ENCODE data around the gene RAB12. TPM values are rescaled to one million over a fixed set of nuclear protein-coding genes. Genes with fewer than 3 reads are reported as not detected.
"Not testable (repeated sequence)": the region's sequence is repeated elsewhere in the genome, so short reads cannot be mapped to it uniquely, and the experiment has no call there.

Gene RAB12
- total RNA-seq, 1 experiment from 2014 or later, result 79.4 TPM

DNA sequence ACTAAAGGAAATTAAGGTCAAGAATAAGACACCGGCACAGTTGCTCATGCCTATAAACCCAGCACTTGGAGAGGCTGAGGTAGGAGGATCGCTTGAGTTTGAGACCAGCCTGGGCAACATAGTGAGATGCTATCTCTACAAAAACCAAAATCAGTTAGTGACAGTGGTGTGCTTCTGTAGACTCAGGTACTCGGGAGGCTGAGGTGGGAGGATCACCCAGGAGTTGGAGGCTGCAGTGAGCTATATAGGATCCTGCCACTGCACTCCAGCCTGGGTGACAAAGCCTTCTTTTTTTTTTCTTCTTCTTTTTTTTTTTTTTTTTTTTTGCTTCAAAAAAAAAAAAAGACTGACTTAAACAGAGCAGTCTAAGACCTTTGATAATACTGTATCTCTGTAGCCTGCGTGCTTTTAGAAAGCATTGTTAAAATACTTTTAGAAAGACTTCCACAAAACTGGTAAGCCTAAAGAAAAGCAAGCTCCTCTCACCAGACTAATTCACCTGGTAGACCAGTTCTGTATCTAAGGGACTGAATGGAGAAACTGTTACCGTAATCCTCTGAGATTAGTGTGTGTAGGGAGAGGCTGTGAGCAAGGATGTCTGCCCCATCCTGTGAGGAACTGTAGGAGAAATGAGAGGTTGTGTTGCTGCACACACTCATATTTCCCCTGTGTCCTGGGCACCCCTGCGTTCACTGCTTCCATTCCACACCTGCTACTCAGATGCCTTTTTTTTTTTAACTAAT, 10.8 kb downstream of the RAB12 start:
- peaks cover 13% of the 10 kb centered on the region for H4K20me1 ChIP-seq (ENCODE audit: insufficient read depth)
- H3K4me3 ChIP-seq, result no peak overlapping the region
- BruUV-seq (replicated peaks), result no TSS peak
- H3K4me2 ChIP-seq, result no peak overlapping the region
- TF ChIP-seq, protein P1, sequence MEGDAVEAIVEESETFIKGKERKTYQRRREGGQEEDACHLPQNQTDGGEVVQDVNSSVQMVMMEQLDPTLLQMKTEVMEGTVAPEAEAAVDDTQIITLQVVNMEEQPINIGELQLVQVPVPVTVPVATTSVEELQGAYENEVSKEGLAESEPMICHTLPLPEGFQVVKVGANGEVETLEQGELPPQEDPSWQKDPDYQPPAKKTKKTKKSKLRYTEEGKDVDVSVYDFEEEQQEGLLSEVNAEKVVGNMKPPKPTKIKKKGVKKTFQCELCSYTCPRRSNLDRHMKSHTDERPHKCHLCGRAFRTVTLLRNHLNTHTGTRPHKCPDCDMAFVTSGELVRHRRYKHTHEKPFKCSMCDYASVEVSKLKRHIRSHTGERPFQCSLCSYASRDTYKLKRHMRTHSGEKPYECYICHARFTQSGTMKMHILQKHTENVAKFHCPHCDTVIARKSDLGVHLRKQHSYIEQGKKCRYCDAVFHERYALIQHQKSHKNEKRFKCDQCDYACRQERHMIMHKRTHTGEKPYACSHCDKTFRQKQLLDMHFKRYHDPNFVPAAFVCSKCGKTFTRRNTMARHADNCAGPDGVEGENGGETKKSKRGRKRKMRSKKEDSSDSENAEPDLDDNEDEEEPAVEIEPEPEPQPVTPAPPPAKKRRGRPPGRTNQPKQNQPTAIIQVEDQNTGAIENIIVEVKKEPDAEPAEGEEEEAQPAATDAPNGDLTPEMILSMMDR (conservative IDR thresholded peaks at IDR 0.05), result no peak
- no peak for TF ChIP-seq EZH2 (IDR thresholded peaks at IDR 0.05; ENCODE audit: low read depth)
- H3K79me2 ChIP-seq (ENCODE audit: low read depth), result peaks cover 99% of the 10 kb centered on the region
- no peaks in the 10 kb centered on the region; the same call in 1 of the 2 replicates for H3F3A ChIP-seq (ENCODE audit: insufficient read depth, low read depth)
- peaks cover 20% of the 10 kb centered on the region for H3K36me3 ChIP-seq (ENCODE audit: low read depth)
- CTCF ChIA-PET, result no interaction called here
- no peak overlapping the region for H3K27ac ChIP-seq
- H3K27me3 ChIP-seq (ENCODE audit: insufficient read depth, low read depth), result no peaks in the 10 kb centered on the region
- H2AFZ ChIP-seq, result no peak overlapping the region
- H3K9me3 ChIP-seq (ENCODE audit: insufficient read depth, low read depth), result peaks cover 13% of the 10 kb centered on the region; the same call in 1 of the 2 replicates
- no peak for DNase-seq
- H3K4me1 ChIP-seq (replicated peaks; ENCODE audit: insufficient read depth), result peaks cover 26% of the 10 kb centered on the region
- POLR2A ChIA-PET (ENCODE audit: unreplicated experiment), result no interaction called here
- no peaks in the 10 kb centered on the region for H3K9me2 ChIP-seq (ENCODE audit: insufficient read depth)
- intact Hi-C loops (cut with micrococcal nuclease; ENCODE audit: unreplicated experiment), result no loop called here

- Histone ChIP-seq H3K9me3 (ENCODE audit: insufficient read depth, low read depth) (peaks cover 13% of the 10 kb centered on the region; the same call in 1 of the 2 replicates), H3F3A (ENCODE audit: insufficient read depth, low read depth) (no peaks in the 10 kb centered on the region), H4K20me1 (ENCODE audit: insufficient read depth) (peaks cover 13% of the 10 kb centered on the region), H3K27me3 (ENCODE audit: insufficient read depth, low read depth) (no peaks in the 10 kb centered on the region), H3K79me2 (ENCODE audit: low read depth) (peaks cover 96% of the 10 kb centered on the region), H2AFZ (no peak overlapping the region), H3K9me2 (ENCODE audit: insufficient read depth) (no peaks in the 10 kb centered on the region), H3K36me3 (ENCODE audit: low read depth) (peaks cover 25% of the 10 kb centered on the region), H3K4me1 (replicated peaks; ENCODE audit: insufficient read depth) (peaks cover 18% of the 10 kb centered on the region), H3K4me3 (no peak overlapping the region), H3K27ac (no peak overlapping the region), H3K4me2 (no peak overlapping the region)
- BruUV-seq (replicated peaks), result no TSS peak
- DNase-seq, result no peak
- CTCF ChIA-PET, result no interaction called here
- intact Hi-C loops (cut with micrococcal nuclease; ENCODE audit: unreplicated experiment), result no loop called here
- TF ChIP-seq EZH2 (IDR thresholded peaks at IDR 0.05; ENCODE audit: low read depth), result no peak
- TF ChIP-seq, protein P1 (conservative IDR thresholded peaks at IDR 0.05), result no peak
- POLR2A ChIA-PET (ENCODE audit: unreplicated experiment), result no interaction called here
These were observed 11.6 kb downstream of the RAB12 start for GRCh38 chr18:8620845-8621244.

- H3K4me3 ChIP-seq; H3K4me2 ChIP-seq; intact Hi-C loops (cut with micrococcal nuclease; ENCODE audit: unreplicated experiment); BruUV-seq (replicated peaks); H3K27ac ChIP-seq; CTCF ChIA-PET; H3F3A ChIP-seq (ENCODE audit: insufficient read depth, low read depth); H3K9me2 ChIP-seq (ENCODE audit: insufficient read depth); DNase-seq; H3K27me3 ChIP-seq (ENCODE audit: insufficient read depth, low read depth); POLR2A ChIA-PET (ENCODE audit: unreplicated experiment); H2AFZ ChIP-seq: not testable (repeated sequence)
- Histone ChIP-seq H3K79me2 (ENCODE audit: low read depth) (peaks cover 89% of the 10 kb centered on the region), H3K4me1 (replicated peaks; ENCODE audit: insufficient read depth) (peaks cover 11% of the 10 kb centered on the region), H4K20me1 (ENCODE audit: insufficient read depth) (peaks cover 22% of the 10 kb centered on the region), H3K9me3 (ENCODE audit: insufficient read depth, low read depth) (peaks cover 13% of the 10 kb centered on the region; the same call in 1 of the 2 replicates), H3K36me3 (ENCODE audit: low read depth) (peaks cover 27% of the 10 kb centered on the region)
These were observed 13.4 kb downstream of the RAB12 start for GRCh38 chr18:8622625-8623024.
